Measurements from ENCODE around the gene DENND5A. TPM values are rescaled to one million over a fixed set of nuclear protein-coding genes. Genes with fewer than 3 reads are reported as not detected.
"Not testable (repeated sequence)": the region's sequence is repeated elsewhere in the genome, so short reads cannot be mapped to it uniquely, and the experiment has no call there.

Gene DENND5A
- total and polyA plus RNA-seq, 9 of the 15 experiments (the other 6 are each of a cell fraction or from before 2014, with no cell fraction given): 11.7 to 130 (median 46.3) TPM

DNA sequence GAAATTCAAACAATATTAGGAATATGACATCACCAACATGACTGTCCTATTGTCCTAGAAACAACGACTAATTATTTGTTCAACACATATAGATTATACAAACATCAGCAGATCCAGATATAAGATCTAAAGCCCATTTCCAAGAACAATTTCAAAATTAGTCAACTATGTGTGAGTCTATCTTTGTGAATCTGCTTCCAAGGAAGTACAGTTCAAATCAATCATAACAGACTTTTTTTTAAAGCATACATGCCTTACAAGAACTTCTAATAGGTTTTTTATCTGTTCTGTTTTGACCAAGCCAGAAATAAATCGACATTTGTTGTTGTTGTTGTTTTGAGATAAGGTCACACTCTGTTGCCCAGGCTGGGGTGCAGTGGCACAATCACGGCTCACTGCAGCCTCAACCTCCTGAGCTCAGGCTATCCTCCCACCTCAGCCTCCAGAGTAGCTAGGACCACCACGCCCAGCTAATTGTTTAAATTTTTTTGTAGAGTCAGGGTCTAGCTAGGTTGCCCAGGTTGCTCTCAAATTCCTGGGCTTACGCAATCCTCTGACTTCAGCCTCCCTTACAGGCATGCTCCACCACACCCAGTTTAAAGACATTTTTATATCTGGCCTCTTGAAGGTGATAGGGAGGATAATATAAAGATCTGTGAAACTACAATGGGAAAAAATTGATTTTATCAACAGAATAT lies 54.8 kb downstream of the DENND5A start:
- FAIRE-seq (no peak), DNase-seq (ENCODE audit: extremely low read depth in 1 of 4, low spot score in 3 of 4) (no peak), ATAC-seq (no peak)
- 34% methylated on average over 5 of the region's 5 CpGs for WGBS (ENCODE audit: insufficient coverage, low coverage, missing lambda C conversion rate)
- intact Hi-C loops (cut with micrococcal nuclease) (no loop called here), in situ Hi-C loops (cut with MboI) (no loop called here)
- Histone ChIP-seq H3K4me2 (ENCODE audit: insufficient read depth, low read length) (no peak overlapping the region), H3K9me3 (replicated peaks; ENCODE audit: control insufficient read depth, insufficient read depth, low read depth, low read length) (no peaks in the 10 kb centered on the region), H3K9ac (ENCODE audit: insufficient read depth in 1 of 2, low read depth in 2 of 2, low read length in 2 of 2) (no peak overlapping the region), H3K4me3 (no peak overlapping the region), H3K9me1 (ENCODE audit: control insufficient read depth, insufficient read depth, low read length) (no peaks in the 10 kb centered on the region), H3K79me2 (ENCODE audit: control insufficient read depth, insufficient read depth, low read length) (peaks cover 72% of the 10 kb centered on the region), H3K4me1 (replicated peaks in 1 of 2; ENCODE audit: control insufficient read depth in 2 of 2, insufficient read depth in 2 of 2, low read length in 2 of 2) (peaks cover 7 to 34% of the 10 kb centered on the region in 2 experiments; a peak in 4 of 5 replicates), H3K36me3 (ENCODE audit: control insufficient read depth, insufficient read depth, low read length) (peaks cover 7% of the 10 kb centered on the region; the same call in 1 of the 3 replicates), H3K27ac (ENCODE audit: extremely low read depth, low read depth, low read length) (no peak overlapping the region), H2AFZ (ENCODE audit: low read depth, low read length) (no peak overlapping the region), H3K27me3 (ENCODE audit: control insufficient read depth in 2 of 2, insufficient read depth in 2 of 2, low read length in 2 of 2) (no peaks in the 10 kb centered on the region), H4K20me1 (replicated peaks; ENCODE audit: control insufficient read depth, insufficient read depth, low read length) (no peaks in the 10 kb centered on the region; the same call in none of the 2 replicates)
- BruUV-seq (replicated peaks): no TSS peak
- TF ChIP-seq ZNF121 (CRISPR knock-in tag; conservative IDR thresholded peaks at IDR 0.05) (peak; percentile 86), CEBPG (CRISPR knock-in tag; IDR thresholded peaks at IDR 0.05) (peak; percentile 71), CEBPG (tag; conservative IDR thresholded peaks at IDR 0.05 in 1 of 2, IDR thresholded peaks at IDR 0.05 in 1 of 2) (peak; percentile 78 to 86), CHCHD3 (CRISPR knock-in tag; IDR thresholded peaks at IDR 0.05) (no peak), MAX (CRISPR knock-in tag; IDR thresholded peaks at IDR 0.05) (no peak), MYC (IDR thresholded peaks at IDR 0.05; ENCODE audit: low read depth, low read length) (no peak), MYC (CRISPR knock-in tag; IDR thresholded peaks at IDR 0.05; ENCODE audit: borderline replicate concordance, low read depth) (no peak), CEBPB (tag; IDR thresholded peaks at IDR 0.05) (peak; percentile 94)
- ChIA-PET CTCF (ENCODE audit: low intra/inter-chr PET ratio) (no interaction called here), POLR2A (interaction anchor here (1.2 to 1.4 kb wide), 3 partner anchors 12 to 22 kb away, joined by 3 to 6 read pairs (median 4); no protein-coding TSS in a partner anchor)

DNA sequence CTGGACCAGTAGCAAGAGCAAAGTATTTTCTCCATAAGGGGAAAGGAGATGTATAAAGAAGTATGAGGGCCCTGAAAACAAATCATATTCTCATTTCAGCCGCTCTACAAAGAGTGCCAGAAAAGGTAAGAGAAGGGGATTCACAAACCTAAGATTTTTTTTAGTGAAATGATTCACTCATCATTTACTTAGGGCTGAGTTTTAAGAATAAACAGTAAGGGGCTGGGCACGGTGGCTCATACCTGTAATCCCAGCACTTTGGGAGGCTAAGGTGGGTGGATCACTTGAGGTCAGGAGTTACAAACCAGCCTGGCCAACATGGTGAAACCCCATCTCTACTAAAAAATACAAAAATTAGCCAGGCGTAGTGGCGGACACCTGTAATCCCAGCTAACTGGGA lies 55.5 kb downstream of the DENND5A start:
- Histone ChIP-seq H3K79me2 (ENCODE audit: control insufficient read depth, insufficient read depth, low read length) (peaks cover 64% of the 10 kb centered on the region), H3K27ac (ENCODE audit: extremely low read depth, low read depth, low read length) (peak overlapping the region; percentile 12; the same call in 1 of the 3 replicates), H3K36me3 (ENCODE audit: control insufficient read depth, insufficient read depth, low read length) (peaks cover 12% of the 10 kb centered on the region; the same call in 1 of the 3 replicates), H3K4me1 (replicated peaks in 1 of 2; ENCODE audit: control insufficient read depth in 2 of 2, insufficient read depth in 2 of 2, low read length in 2 of 2) (peaks cover 4 to 29% of the 10 kb centered on the region in 2 experiments; a peak in 4 of 5 replicates)
- ATAC-seq; BruUV-seq (replicated peaks); in situ Hi-C loops (cut with MboI); CTCF ChIA-PET (ENCODE audit: low intra/inter-chr PET ratio); H2AFZ ChIP-seq (ENCODE audit: low read depth, low read length); H3K9ac ChIP-seq (ENCODE audit: insufficient read depth in 1 of 2, low read depth in 2 of 2, low read length in 2 of 2); H3K9me1 ChIP-seq (ENCODE audit: control insufficient read depth, insufficient read depth, low read length); H3K27me3 ChIP-seq (ENCODE audit: control insufficient read depth in 2 of 2, insufficient read depth in 2 of 2, low read length in 2 of 2); H3K4me2 ChIP-seq (ENCODE audit: insufficient read depth, low read length); H4K20me1 ChIP-seq (replicated peaks; ENCODE audit: control insufficient read depth, insufficient read depth, low read length); H3K9me3 ChIP-seq (replicated peaks; ENCODE audit: control insufficient read depth, insufficient read depth, low read depth, low read length); FAIRE-seq; DNase-seq (ENCODE audit: extremely low read depth in 1 of 4, low spot score in 3 of 4); H3K4me3 ChIP-seq: not testable (repeated sequence)
- 83% methylated on average over 4 of the region's 4 CpGs for WGBS (ENCODE audit: insufficient coverage, low coverage, missing lambda C conversion rate)
- intact Hi-C loops (cut with micrococcal nuclease): loop anchor here (5.0 kb wide), 1 partner anchor 53 kb away; no protein-coding TSS in a partner anchor
- POLR2A ChIA-PET: interaction anchor here (0.6 to 1.4 kb wide), 7 partner anchors 9 to 251 kb away, joined by 3 to 5 read pairs (median 3); partner anchors contain the start of genes DENND5A and ZNF143
